ENCODE measurements around the gene RPE.

RPE gene

GRCh38 chr2:210002158-210003157 is at the start of gene RPE:
Gene RPE, plus strand, starts transcription at chr2:210002638. Its CDS starts 24 bp downstream, at chr2:210002662.
- in situ Hi-C loops (cut with MboI; ENCODE audit: low sequenced_read_pairs), result no loop called here

DNA sequence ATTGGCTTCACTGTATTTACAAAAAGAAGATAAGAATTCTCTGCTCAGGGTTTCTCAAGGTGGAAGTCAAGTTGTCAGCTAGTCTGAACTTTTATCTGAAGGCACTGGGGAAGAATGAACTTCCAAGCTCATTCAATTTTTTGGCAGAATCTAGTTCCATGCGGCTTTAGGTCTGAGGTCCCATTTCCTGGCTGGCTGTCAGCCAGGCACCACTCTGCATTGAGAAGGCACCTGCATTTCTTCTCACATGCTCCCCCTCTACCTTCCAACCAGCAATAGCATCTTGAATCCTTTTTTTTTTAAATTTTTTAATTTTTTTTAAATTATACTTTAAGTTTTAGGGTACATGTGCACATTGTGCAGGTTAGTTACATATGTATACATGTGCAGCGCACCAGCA is 46.2 kb upstream of the RPE start:
- in situ Hi-C loops (cut with MboI; ENCODE audit: low sequenced_read_pairs), result no loop called here

DNA sequence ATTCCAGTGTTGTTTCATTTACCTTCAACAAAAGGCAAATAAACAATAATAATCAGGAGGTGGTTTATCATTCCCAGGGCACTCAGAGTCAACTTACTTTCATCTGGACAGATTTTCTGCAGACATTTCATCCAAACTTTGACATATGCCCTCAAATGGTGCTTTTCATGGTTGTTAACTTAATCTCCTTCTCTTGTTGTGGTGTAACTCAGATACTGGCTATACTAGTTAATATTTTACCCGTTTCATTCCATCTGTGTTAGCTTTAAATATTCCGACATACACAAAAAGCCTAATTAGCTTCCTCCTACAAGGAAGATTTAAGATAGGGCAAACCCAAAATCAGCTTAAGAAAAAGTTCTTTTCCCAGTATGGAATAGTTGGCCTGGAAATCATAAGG is 44.4 kb upstream of the RPE start:
- in situ Hi-C loops (cut with MboI; ENCODE audit: low sequenced_read_pairs), result no loop called here

- in situ Hi-C loops (cut with MboI; ENCODE audit: low sequenced_read_pairs), result no loop called here
Observed at GRCh38 chr2:209960045-209960444, 42.4 kb upstream of the RPE start.

DNA sequence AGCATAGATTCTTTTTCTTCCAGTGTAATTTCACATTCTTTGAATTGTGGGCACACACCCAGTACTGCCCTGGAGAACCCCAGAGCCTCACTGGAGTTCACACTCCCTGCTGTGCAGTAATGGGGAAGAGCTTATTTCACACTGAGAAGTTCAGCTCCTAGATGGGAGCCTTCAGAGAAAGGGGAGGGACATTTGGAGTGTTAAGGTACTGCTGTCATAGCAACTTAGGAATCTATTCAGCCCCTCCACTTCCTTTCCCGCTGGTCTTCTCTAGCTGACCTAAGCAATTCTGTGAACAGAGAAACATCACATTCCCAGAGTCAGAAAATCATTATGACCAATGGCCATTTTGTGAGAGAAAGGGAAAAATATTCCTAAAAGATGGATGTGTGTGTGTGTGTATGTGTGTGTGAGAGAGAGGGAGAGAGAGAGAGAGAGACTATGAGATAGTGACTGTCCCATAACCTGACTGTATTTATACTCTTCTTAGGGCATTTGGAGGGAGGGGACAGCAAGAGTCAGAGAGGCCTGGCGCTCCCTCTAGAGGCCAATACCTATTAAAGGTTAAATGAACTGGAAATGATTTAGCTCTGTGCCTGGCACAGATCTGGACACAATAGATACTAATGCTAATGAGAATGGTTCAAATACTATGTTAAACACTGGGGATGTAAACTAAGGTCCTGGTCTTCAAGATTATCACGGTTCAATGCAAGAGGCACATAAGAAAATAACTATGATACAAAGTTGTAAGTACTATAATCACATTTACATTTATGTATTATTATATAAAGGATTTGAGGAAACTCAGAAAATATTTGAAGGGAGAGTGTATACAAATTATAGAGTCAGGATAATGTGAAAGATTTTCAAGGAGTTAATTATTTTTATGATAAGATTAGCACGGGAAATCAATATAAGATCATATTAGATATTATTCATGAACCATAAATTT is 41.5 kb upstream of the RPE start:
- in situ Hi-C loops (cut with MboI; ENCODE audit: low sequenced_read_pairs), result no loop called here

GRCh38 chr2:209965723-209966122 is 36.7 kb upstream of the RPE start:
- in situ Hi-C loops (cut with MboI; ENCODE audit: low sequenced_read_pairs), result no loop called here

DNA sequence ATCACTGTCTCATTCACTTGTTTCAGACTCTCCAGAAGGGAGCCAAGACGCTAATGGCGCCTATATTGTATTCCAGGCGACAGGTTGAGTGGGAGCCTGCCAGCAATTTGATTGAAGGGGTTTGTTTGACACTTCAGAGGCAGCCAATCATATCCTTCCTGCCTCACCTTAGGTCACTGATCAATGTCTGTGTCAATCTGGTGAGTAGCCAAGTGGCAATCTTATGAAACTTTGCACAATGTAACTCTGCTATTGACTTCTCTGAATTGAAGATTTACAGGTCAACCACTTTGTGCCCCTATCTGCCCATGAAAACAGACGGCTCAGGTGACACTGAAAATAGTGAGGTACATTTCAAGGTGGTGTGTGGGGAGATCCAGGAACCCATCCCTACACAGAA is 32.7 kb upstream of the RPE start:
- in situ Hi-C loops (cut with MboI; ENCODE audit: low sequenced_read_pairs), result no loop called here

DNA sequence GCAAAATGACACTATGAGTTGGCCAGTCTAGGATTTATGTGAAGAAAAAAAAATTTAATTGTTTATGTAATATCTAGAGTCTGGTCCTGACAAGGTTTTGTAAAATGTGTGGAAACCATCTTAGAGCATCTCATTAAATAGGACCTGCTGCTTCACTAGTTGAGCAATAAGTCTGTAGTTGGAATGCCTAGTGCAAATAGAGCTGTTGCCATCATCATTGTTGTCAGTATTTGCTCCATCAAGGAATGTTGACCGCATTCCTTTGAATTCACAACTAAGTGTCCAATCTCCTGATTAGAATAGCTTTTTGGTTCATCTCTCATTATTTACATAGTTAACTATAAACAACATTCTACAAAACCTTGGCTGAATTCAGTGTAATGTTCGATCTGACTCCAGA is 32.2 kb upstream of the RPE start:
- in situ Hi-C loops (cut with MboI; ENCODE audit: low sequenced_read_pairs), result no loop called here

DNA sequence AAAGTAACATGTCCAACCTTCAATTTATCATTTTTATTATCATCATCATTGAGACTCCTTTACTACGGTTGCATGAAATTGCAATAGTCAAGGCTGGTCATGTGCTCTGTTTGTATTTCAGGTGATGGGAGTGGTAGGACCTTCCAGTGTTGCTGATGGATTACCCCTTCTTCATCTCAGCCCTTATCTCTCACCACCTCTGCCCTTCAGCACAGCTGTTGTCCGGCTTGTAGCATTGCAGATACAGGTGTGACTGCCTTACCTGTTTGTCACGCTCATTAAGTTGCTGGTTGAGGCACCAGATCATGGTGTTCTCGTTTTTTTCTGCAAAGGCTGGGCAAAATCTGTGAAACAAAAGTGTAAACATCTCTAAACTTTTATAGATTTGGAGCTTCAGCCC is 31.7 kb upstream of the RPE start:
- in situ Hi-C loops (cut with MboI; ENCODE audit: low sequenced_read_pairs), result no loop called here

- in situ Hi-C loops (cut with MboI; ENCODE audit: low sequenced_read_pairs), result no loop called here
Observed at GRCh38 chr2:209973328-209973727, 29.1 kb upstream of the RPE start.

- in situ Hi-C loops (cut with MboI; ENCODE audit: low sequenced_read_pairs), result no loop called here
Observed at GRCh38 chr2:209974576-209974975, 27.9 kb upstream of the RPE start.

DNA sequence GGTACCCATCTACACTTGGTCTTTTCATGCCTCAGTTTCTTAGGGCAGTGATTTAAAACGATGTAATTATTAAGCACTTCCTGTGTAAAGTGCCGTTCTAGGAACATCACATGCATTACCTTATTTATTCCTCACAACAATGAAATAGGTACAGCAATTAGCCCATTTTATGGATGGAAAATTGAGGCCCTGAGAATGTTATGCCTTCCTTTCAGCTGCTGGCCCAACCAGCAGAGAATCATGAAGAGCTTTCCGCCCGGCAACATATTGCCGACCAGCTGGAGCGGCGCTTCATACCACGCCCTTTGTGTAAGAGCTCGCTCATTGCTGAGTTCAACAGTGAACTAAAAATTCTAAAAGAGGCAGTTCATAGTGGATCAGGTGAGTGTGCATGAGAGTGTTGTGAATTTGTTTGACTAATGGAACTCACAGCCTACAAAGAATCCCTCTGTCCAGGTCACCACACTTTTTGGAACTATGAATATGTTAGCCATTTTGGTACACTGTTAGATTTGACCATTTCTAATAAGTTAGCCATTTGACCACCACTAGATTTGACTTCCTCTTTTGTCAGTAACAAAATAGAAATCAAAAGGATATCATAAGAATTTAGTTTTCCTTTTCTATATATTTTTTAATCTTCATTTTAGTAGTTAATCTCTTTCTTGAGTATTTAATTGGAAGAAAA is 25.6 kb upstream of the RPE start:
- in situ Hi-C loops (cut with MboI; ENCODE audit: low sequenced_read_pairs), result no loop called here

DNA sequence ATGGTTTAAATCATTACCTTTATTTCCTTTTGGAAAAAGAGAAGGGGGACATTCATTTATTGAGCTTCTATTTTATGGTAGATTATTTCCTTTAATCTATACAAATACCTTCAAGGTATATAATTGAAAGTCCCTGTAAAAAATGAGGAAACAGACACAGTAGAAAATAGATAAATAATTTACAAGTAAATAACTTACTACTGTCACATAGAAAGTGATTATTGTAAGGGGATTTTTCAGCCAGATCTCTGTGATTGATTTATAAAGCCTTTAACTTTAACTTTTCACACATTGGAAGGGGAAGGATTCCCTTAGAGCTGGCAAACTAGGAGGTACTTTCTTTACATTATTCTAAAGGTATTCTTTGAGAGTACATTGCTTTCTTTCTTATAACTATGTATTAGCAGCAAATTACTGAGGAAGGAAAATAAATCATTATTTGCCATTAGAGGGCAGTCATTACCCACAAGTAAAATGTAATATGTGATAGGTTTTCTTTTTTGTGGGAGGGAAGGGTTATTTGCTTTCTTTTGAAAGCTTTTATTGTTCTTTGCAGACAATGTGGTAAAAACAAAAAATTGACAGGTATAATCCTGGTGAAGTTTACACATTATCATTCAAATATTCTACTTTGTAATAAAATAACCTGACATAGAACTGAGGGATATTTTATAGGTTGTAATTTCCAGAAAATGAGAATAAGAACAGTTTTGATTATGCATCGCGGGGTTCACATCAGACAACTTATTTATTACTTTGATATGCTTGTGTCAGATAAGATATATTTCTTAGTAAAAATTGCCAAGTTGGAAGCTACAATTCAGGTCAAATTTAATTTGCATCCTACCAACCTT is 24.8 kb upstream of the RPE start:
- in situ Hi-C loops (cut with MboI; ENCODE audit: low sequenced_read_pairs), result no loop called here

DNA sequence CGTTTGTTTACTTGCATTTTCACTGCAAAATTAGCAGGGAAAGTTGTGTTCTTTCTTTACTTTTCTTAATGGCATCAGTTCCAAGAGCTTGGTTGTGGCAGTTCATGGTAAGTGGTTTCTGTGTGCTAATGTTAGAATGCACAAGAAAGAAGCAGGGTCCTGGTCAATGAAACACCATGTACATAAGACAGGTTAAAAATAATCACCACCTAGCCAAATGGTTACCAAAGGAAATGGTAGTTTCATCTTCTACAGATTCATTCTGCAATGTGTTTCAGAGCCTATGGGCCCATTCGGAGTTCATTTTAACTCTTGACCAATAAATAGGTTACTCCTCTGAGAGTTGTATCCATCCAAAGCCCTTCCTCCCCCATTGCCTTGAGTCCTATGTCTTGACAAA is 18.1 kb upstream of the RPE start:
- in situ Hi-C loops (cut with MboI; ENCODE audit: low sequenced_read_pairs), result no loop called here

GRCh38 chr2:209985874-209986273 is 16.6 kb upstream of the RPE start:
- in situ Hi-C loops (cut with MboI; ENCODE audit: low sequenced_read_pairs), result no loop called here

DNA sequence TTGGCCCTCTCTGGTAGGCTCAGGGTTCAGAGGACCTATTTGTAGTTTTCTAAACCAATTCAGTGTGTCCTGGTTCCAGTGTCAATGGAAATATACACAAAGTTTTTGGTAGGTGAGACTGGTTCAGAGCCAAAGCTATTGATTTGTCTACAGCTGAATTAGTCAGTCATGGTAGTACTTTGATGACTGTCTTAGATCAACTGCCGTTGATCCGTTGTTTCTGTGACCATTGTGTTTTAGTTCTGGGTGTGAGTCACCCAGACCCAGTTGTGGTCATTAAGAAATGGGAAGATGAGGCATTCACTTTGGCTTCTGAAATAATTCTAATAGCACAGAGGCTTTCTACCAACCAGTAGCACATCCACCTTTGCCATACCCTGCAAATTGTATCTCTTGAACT is 16.0 kb upstream of the RPE start:
- in situ Hi-C loops (cut with MboI; ENCODE audit: low sequenced_read_pairs), result no loop called here

DNA sequence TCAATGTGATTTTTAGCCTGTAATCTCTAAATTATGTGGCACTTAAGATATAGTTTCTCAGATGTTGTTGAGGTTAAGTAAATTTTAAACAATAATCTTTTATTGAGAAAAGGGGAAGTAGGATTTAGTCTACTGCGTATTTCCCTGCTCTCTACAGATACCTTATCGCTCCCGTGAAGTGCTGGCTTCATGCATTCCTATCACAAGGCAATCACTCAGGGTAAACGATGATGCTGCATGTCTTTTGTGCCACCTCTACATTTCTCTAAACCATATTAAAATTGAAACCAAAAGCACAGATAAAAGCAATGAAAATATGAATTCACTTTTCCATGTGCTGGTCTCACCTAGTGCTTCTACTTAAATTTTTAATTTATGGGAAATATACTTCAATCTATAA is 14.4 kb upstream of the RPE start:
- in situ Hi-C loops (cut with MboI; ENCODE audit: low sequenced_read_pairs), result no loop called here

- in situ Hi-C loops (cut with MboI; ENCODE audit: low sequenced_read_pairs), result no loop called here
Observed at GRCh38 chr2:209990838-209991237, 11.6 kb upstream of the RPE start.

DNA sequence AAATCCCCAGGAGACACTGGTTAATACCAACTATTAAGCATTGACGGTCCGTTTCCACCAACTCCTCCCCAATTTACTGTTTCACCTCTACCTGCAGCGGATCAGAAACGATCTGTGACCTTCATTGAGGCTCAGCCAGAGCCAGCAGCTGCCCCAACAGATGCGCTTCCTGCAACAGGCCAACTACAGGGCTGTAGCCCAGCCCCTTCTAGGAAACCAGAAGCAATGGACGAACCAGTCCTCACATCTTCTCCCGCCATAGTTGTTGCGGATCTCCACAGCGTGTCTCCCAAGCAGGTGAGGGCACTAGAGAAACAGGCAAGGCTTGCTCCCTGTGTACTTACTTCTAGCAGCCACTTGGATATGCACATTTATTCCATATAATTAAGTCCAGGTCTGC is 8.5 kb upstream of the RPE start:
- in situ Hi-C loops (cut with MboI; ENCODE audit: low sequenced_read_pairs), result no loop called here

DNA sequence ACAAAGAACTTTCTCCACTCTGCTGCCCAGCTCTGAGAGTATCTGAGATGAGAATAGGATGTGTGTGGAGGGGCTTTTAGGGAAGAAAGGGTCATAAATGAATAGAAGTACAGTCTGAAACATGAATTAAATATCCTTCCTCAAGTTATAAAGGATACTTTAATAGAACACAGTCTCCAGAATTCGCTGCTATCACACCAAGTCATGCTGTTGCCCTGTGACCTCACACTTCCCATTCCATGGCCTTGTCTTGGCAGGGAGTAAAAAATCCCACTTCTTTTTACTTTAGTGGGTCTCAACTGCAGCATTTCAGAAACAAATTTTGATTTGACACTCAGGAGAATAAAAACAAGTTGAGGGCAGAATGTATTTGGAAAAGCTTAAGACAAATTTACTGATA is 3.8 kb upstream of the RPE start:
- in situ Hi-C loops (cut with MboI; ENCODE audit: low sequenced_read_pairs), result no loop called here

All from hTERT RPE-1 (cell line).